GM12872 (cell line): ENCODE measurements around the gene GABRG2.

ENCODE experiments used
- CTCF ChIP-seq: IDR thresholded peaks from 3 replicates; pipeline ENCODE4 v1.5.1; 2011; ENCODE audit warnings: low read depth, mild to moderate bottlenecking, low read length, moderate library complexity; ENCODE audit not compliant: insufficient read depth

The GABRG2 gene

DNA sequence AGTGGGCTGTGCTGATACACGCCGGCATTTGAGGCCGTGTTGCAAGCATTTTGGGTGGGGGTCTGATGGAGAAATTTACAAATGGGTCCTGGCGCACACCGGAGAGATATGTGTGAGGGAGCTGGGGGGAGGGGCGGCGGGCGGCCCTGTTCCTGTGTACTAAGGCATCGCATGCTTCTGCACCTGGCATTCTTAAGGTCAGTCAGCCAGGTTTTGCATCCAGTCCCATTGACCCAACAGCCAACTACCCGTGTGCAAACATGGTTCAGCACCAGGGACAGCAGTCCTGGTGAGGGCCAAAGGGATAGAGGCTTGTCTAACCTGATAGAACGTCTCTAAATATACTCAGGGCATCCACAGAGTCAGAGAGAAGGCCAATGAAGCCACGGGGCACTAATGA lies 839 bp downstream of the GABRG2 start:
- no peak for TF ChIP-seq CTCF

- no peak for TF ChIP-seq CTCF
Measured at GRCh38 chr5:162068936-162069335, 1.4 kb downstream of the GABRG2 start.

- TF ChIP-seq CTCF, result no peak
Measured at GRCh38 chr5:162078805-162079204, 11.2 kb downstream of the GABRG2 start.

DNA sequence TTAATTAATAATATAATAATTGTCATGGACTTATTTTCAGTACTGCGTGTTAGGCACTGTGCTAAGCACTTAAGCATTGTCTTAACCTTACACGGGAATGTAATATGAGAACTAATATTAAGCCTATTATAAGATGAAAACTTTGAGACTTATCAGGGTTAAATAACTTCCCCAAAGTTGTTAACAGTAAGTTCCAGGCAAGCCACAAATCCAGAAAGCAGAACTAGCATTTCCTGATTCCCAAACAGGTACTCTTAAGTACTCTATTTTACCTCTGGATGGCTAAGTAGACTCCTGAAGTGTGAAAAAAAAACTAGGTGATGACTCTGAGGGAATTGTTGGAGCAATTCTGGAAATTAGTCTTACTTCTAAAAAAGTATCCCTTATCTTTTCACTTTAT lies 23.8 kb downstream of the GABRG2 start:
- TF ChIP-seq CTCF, result no peak

GRCh38 chr5:162096448-162096847 lies 28.9 kb downstream of the GABRG2 start:
- TF ChIP-seq CTCF, result no peak

GRCh38 chr5:162107591-162107990 lies 40.0 kb downstream of the GABRG2 start:
- no peak for TF ChIP-seq CTCF

- TF ChIP-seq CTCF, result no peak
Measured at GRCh38 chr5:162119801-162120200, 52.2 kb downstream of the GABRG2 start.

- no peak for TF ChIP-seq CTCF
Measured at GRCh38 chr5:162128117-162128516, 60.5 kb downstream of the GABRG2 start.
